ENCODE results near the gene PTGR3. TPM values are rescaled to one million over a fixed set of nuclear protein-coding genes. Genes with fewer than 3 reads are reported as not detected.

PTGR3 gene, protein sequence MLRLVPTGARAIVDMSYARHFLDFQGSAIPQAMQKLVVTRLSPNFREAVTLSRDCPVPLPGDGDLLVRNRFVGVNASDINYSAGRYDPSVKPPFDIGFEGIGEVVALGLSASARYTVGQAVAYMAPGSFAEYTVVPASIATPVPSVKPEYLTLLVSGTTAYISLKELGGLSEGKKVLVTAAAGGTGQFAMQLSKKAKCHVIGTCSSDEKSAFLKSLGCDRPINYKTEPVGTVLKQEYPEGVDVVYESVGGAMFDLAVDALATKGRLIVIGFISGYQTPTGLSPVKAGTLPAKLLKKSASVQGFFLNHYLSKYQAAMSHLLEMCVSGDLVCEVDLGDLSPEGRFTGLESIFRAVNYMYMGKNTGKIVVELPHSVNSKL
- total RNA-seq: 12.6 and 13.2 TPM in 2 replicates

DNA sequence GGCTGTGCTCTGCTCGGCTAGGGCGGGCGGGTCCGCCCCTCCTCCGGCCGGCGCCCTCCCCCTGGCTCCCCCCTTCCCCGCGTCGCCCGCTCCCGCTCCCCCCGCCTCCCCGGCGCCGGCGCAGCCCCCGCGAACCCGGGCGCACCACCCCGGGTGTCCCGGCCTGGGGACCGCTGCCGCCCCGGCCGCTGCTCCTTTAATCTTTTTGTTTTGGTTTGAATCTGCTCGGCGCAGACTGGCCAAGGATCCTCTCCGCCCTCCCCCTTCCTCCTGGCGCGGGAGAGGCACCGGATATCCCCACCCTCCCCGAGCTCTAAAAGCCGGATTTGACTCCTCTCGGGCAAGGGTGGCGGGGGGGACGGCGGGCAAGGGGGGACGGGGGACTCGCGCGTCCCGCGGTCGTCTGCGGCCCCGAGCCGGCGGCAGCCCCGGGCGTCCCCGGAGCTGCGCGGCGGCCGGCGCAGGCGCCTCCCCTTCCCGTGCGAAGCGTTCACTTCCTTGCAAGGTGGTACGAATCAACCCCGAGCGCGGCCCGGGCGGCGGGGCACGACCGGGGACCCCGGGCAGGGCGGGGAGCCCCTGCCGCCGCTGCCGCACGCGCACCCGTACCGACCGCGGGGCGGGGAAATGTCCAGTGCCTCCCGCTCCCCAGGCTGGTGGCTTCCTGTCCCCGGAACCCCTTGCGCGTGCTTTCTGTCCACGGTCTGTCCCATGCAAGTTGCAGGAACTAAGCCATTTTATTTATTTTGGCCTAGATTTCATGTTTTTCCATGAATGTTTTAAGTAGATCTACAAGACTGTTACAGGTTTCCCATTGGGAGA, at the start of gene PTGR3:
TSS of gene PTGR3 (minus strand) at position 11 of the 822 bp plus-strand sequence. CDS start 81 bp downstream, outside the sequence.

DNA sequence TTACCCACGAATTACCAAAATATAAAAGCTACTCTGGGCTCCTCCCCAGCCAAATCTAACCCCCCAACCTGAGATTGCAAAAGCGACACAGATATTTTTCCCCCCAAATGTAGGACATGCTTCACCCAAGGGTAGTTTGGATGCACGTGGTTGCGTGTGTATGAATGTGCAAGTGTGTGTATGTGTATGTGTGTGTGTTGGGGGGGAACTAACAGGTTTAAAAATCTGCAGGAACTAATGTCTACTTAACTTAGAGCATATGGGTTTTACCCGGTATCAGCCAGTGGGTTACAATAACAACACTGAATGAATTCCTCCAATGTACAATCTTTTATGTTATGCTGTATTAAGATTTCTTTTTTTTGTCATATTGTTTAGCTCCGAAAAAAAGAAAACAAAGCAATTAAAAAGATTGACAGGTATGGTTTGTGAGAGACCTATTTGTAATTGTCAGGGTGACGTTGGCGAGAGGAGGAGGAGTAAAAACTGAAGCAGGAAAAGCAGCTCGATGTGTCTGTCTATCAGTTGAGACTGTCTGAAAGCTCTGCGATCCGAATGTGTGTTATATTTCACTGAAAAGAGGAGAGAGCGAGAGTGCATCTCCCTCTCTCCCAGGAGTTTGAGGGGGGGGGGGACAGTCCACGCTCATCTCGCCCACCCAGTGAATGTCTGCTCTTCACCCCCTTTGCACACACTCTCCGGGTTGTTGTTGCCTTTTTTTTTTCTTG, 1.5 kb upstream of the PTGR3 start, which contains the start of gene TSHZ1:
TSS of gene TSHZ1 (plus strand) at position 524 of the 728 bp plus-strand sequence. CDS start 1,080 bp downstream, outside the sequence.

Other genes starting within 250 kb of the PTGR3 start
- 9.4 and 14.7 TPM in 2 replicates for gene TSHZ1, start 1.7 kb upstream of the PTGR3 start, total RNA-seq
- gene SMIM21, start 218.6 kb upstream of the PTGR3 start, total RNA-seq: not detected in 2 replicates